Subcutaneous adipose tissue (tissue), 4 donors: ENCODE measurements around the gene ANAPC15. TPM values are rescaled to one million over a fixed set of nuclear protein-coding genes. Genes with fewer than 3 reads are reported as not detected.

Experiments used
- CTCF ChIP-seq: fragments of 450-650 bp; IDR thresholded peaks from one replicate; pipeline ENCODE4 v1.5.1; 2016; ENCODE audit warnings: low read depth, mild to moderate bottlenecking, control low read depth, antibody characterized with exemption, moderate library complexity
- total RNA-seq, 4 donors: library from RNA; depleted of rRNA; stranded (reverse); fragments of >200 nt; gene quantifications; one replicate each; pipeline ENCODE4 v1.1.0, GENCODE V29; 2016

The ANAPC15 gene
- total RNA-seq, 4 donors from 2014 or later, result 17.3 to 28.6 (median 21.1) TPM

GRCh38 chr11:72100009-72100408 is 12.5 kb downstream of the ANAPC15 start:
- no peak for TF ChIP-seq CTCF

- no peak for TF ChIP-seq CTCF
Measured at GRCh38 chr11:72098741-72099140, 13.8 kb downstream of the ANAPC15 start.

- TF ChIP-seq CTCF, result no peak
Measured at GRCh38 chr11:72091292-72091691, 21.2 kb downstream of the ANAPC15 start.

GRCh38 chr11:72088076-72088808 is 24.3 kb downstream of the ANAPC15 start:
- TF ChIP-seq CTCF, result no peak

DNA sequence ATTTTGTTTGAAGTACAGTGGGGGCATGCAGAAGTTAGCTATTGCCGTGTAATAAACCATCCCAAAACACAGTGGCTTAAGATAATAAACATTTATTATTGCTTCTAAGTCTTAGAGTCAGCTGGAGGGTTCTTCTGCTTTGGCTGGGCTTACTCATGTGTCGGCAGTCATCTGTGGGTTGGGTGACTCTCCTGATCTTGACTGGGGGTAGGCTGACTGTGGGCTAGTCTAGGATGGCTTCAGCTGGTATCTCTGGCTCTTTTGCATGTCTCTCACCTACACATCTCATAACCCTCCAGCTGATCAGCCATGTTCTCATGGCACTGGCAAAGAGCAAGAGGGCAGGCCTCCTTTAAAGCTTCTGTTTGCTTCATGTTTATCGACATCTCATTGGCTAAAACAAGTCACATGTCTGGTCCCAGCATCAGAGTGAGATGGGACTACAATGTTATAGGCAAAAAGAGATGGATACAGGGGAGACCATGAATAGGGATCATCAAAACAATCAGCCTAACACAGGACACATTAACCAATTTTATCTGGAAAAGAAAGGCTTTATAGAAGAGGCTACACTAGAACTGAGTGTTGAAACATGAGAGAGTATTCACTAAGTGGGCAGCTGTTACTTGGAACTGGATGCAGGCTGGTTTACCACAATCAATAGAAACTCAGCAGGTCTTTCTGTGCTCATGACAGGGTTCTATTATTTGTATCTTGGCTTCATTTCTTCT is 26.7 kb downstream of the ANAPC15 start:
- no peak for TF ChIP-seq CTCF

DNA sequence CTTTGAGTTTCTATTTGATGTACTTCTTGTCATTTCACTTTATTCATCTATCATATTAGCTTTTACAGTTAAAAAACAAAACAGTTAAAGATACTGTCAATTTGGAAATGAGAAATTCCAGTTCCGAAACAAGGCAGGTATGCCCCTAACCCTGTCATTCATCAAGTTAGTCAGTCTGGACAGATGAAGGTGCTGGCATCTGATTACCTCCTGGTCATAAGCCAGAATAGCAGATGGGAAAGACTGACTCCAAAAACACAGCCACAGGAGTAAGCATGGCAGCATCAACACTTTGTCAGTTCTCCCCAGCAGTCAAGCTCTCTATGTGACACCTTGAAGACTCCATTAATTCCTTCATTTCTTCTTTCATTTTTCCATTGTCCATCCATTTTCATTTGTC is 27.5 kb downstream of the ANAPC15 start:
- no peak for TF ChIP-seq CTCF

DNA sequence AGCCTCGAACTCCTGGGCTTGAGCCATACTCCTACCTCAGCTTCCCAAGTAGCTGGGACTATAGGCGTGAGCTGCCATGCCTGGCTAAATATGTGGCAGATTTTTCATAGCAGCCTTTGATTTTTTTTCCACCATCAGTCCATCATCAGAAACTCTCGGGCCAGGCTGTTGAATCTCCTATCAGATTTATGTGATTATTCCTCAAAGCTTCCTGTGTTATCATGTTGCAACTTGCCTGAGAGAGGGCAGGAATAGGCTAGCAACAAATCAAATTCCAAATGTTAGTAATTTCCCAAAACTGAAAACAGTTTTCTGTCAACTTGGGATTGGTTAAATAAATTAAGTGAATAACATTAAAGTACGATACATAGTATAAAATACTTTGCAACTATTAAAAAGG is 28.4 kb downstream of the ANAPC15 start:
- TF ChIP-seq CTCF, result no peak
